22Rv1 (cell line): ENCODE results near the gene HABP2.

Source experiments
- H3K27ac ChIP-seq: fragments of 450-650 bp; 2 replicates; pipeline ENCODE4 v1.5.1; 2017
- ZFX ChIP-seq: fragments of 450-650 bp; IDR thresholded peaks from 2 replicates; pipeline ENCODE4 v1.6.1; 2017; ENCODE audit warnings: antibody characterized with exemption, borderline replicate concordance
- TF ChIP-seq, protein P1 (sequence below): fragments of 450-650 bp; IDR thresholded peaks from 2 replicates; pipeline ENCODE4 v1.5.1; 2017; ENCODE audit warnings: mild to moderate bottlenecking

Gene HABP2

DNA sequence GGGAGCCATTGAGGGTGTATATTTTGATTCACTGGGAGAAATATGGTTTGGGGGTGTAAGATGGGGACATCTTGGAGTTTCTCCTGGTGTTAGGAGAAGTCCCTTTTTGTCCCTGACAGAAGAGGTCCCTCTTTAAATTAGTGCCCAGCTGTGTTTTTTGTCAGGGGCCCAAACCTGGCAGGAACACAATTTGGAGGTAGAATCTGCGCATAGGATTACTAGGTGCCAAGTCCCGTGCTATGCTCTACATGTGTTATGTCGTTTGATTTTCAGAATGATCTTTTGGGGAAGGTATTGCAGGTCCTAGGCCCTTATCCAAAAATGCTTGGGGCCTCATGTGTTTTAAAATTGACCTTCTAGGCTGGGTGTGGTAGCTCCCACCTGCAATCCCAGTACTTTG lies 36.8 kb upstream of the HABP2 start:
- TF ChIP-seq, protein P1, sequence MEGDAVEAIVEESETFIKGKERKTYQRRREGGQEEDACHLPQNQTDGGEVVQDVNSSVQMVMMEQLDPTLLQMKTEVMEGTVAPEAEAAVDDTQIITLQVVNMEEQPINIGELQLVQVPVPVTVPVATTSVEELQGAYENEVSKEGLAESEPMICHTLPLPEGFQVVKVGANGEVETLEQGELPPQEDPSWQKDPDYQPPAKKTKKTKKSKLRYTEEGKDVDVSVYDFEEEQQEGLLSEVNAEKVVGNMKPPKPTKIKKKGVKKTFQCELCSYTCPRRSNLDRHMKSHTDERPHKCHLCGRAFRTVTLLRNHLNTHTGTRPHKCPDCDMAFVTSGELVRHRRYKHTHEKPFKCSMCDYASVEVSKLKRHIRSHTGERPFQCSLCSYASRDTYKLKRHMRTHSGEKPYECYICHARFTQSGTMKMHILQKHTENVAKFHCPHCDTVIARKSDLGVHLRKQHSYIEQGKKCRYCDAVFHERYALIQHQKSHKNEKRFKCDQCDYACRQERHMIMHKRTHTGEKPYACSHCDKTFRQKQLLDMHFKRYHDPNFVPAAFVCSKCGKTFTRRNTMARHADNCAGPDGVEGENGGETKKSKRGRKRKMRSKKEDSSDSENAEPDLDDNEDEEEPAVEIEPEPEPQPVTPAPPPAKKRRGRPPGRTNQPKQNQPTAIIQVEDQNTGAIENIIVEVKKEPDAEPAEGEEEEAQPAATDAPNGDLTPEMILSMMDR, result no peak
- TF ChIP-seq ZFX, result no peak
- no peak overlapping the region for H3K27ac ChIP-seq

DNA sequence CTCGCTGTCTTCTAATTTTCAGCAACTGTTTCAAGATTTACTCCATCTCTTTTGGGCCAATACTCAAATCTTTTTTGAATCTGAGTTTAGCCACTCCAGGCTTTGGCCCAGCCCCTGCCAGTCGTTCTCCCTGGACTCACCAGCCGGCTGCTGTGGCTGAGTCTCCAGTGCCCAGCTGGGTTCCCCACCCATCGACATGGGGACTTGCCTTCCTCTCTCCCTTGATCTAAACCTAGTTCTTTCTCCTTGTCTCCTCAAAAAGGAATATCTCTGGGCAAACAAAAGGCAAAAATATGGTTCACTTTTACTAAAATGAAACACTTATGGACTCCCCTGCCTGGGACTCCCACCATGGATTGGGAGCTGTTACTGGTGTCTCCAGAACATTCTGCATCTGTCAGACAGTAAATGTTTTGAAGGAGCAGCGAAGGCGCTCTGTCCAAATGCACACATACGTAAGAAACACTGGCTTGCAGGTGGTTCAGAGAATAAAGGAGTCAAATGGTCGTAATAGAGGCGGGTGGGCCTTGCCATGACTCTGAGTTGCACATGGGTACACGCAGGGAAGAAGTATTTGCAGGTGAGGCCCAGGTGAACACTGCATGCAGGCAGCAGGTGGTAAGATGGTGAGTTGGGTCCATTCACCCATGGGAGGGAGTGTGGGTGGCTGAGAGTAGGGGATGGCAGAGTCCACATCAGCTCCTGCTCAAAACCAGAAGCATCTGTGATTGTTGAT lies 35.5 kb upstream of the HABP2 start:
- no peak overlapping the region for H3K27ac ChIP-seq
- no peak for TF ChIP-seq ZFX
- TF ChIP-seq, protein P1, result no peak

DNA sequence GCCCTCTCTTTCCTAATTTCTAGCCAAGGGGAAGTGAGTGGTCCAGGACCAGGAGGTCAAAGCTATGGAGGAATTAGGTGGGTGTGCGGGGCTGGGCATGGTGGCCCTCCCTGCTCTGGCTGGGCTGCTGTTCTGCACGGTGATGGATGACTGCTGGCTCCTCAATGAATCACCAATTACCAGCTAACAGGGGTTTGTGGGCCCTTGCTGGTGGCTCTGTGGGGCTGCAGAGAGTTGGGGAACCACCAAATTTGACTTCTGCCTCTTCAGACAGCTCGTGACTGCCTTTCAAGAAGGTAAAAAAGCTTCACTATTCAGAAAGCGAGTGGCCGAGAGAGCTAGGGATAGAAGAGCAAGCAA lies 35.0 kb upstream of the HABP2 start:
- no peak overlapping the region for H3K27ac ChIP-seq
- TF ChIP-seq, protein P1, result no peak
- TF ChIP-seq ZFX, result no peak

DNA sequence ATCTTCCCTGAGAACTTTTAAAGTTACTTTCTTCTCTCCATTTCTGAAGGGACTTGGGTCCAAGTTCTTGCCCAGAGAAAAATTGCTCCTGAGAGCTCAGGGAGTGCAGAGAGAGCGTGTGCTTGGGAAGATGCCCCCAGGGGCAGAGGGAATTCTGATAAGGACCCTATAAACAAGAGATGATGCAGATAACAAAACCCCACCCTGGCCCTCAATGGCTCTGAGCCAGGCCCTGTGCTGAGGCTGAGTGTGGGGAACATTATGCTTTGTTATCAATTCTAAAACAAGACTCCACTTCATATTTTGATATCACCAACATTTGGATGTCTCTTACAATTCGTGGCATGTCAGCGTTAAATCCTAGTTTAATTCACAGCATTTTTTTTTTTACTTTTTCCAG lies 34.4 kb upstream of the HABP2 start:
- H3K27ac ChIP-seq, result no peak overlapping the region
- TF ChIP-seq, protein P1, result no peak
- no peak for TF ChIP-seq ZFX

DNA sequence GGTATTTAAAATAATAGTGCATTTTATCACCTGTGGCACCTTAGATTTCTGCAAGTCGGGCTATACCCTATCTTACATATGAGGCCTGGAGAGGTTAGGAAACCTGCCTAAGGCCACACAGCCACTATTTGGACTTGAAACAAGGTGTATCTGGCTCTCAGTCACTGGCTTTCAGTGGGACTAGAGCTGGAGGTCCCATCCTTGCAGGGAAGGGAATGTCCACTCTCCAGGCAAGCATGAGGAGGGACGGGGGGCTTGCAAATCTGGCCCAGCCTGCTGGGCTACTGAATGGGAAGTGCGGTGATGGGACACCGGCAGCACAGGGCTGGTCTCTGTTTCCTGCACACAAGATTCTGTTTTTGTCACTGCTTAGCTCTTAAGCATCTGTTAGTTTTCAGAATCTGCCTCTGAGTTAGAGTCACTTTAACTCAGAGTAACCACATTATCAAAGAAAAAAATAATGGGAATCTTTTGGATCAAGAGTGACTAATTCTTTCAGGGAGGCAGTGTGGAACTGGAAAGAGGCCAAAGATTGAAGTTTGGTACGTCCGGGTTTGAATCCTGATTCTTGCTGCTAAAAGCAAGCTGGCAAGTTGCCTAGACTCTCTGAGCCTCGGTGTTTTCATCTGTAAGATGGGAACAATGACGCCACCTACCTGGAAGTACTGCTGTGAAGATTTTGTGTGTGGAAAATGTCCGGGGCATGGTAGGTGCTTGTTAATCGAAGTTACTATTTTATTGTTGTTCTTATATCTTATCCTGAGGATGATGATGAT lies 33.8 kb upstream of the HABP2 start:
- no peak for TF ChIP-seq ZFX
- TF ChIP-seq, protein P1, result no peak

DNA sequence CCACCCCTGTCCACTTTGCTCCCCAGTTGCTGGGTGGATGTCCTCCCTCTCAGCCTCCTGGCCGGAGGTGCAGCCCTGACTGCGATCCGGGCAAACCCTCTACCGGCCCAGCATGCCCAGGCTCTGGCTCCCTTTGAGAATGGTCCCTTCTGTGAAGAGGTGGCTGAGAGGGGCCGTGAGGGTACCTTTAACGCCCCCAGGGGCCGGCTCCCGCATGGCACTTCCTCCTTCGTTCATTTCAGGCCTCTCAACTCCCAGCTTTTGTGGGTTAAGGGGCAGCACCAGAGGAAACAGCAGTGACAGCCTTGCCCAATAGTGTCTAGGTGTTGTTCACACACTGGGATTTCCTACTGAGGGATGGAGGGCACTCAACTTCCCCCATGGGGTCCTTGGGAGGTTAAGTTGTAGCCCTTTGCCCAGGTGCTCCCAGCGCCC lies 33.2 kb upstream of the HABP2 start:
- TF ChIP-seq ZFX, result no peak
- TF ChIP-seq, protein P1, result no peak
- H3K27ac ChIP-seq, result no peak overlapping the region

More for the DNA sequence above, 33.8 kb upstream of the HABP2 start:
- H3K27ac ChIP-seq, result no peak overlapping the region

DNA sequence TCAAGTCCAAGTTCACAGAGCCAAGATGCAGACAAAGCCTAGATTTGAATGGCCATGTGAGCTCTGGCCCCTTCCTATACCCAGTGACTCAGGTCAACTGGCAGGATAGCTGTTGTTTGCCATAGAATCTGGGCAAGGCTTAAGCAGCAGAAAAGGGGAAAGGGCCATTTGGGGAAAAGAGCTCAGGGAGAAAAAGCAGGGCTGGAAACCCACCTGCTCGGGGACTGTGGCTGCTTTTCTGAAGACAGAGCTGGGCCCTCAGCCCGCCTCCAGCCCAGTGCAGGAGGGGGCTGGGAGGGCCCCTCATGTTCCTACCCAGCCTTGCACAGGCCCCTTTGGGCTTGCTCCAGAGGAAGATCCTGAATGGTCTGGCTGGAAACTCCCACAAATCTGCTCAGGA lies 32.6 kb upstream of the HABP2 start:
- no peak overlapping the region for H3K27ac ChIP-seq
- TF ChIP-seq, protein P1, result no peak
- no peak for TF ChIP-seq ZFX
